ENCODE measurements around the gene GLB1L3. TPM values are rescaled to one million over a fixed set of nuclear protein-coding genes. Genes with fewer than 3 reads are reported as not detected.
"Not testable (repeated sequence)": the region's sequence is repeated elsewhere in the genome, so short reads cannot be mapped to it uniquely, and the experiment has no call there.

GLB1L3 gene
- total and polyA plus RNA-seq, 9 donors, result 0.04 to 0.26 (median 0.11) TPM; not detected in 3

DNA sequence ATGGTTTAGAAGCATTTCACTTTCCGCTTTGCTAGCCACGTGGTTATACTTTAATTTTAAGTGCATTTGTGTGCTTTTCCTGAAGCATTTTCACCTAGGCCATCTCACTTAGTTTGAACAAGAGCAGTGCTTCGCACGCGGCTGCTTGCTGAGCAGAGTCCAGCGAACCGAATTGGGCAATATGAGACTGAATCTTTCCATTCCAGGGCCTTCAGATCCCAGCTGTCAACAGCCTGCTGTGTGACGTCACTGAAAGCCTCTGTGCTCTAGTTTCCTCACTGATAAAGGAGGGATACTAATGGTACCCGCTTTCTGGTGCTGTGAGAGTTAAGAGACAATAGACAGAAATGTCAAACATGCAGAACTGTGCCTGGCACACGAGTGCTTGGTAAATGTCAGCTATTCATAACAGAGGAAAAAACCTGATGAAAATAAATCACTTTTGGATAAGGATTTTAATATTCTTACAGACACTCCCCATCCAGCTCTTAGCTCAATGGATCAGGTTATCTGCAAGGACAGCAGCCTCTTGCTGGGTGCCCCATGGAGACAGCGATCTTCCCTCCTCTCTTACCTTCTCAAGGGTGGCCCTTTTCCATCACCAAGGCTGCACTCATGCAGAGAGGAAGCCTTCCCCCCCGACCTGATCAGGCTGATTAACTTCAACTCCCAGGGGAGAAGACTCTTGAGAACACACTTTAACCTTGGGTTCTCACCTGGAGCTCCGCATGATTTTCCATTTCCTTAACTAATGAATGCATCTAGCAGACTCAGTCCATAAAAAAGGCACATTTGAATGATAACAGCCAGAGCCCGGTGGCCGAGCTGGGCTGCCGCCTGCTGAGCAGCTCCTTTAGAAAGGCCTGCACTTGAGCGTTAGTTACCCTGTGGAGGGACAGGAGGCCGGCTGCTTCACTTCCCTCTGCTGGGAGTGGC lies 3.5 kb upstream of the GLB1L3 start:
- Histone ChIP-seq H3K27me3 (ENCODE audit: control insufficient read depth, insufficient read depth, low read length) (peaks cover 62% of the 10 kb centered on the region), H3K27ac (ENCODE audit: low read length) (no peak overlapping the region), H3K36me3 (ENCODE audit: control insufficient read depth, insufficient read depth, low read length) (no peaks in the 10 kb centered on the region), H3K4me1 (ENCODE audit: control insufficient read depth, insufficient read depth, low read length) (peaks cover 15% of the 10 kb centered on the region), H3K9me3 (replicated peaks; ENCODE audit: control insufficient read depth, low read depth, low read length) (no peaks in the 10 kb centered on the region), H3K4me3 (ENCODE audit: low read length) (no peak overlapping the region)
- WGBS (ENCODE audit: insufficient coverage), result 14% methylated on average over 14 of the region's 18 CpGs
- DNase-seq, result peak; percentile 32

DNA sequence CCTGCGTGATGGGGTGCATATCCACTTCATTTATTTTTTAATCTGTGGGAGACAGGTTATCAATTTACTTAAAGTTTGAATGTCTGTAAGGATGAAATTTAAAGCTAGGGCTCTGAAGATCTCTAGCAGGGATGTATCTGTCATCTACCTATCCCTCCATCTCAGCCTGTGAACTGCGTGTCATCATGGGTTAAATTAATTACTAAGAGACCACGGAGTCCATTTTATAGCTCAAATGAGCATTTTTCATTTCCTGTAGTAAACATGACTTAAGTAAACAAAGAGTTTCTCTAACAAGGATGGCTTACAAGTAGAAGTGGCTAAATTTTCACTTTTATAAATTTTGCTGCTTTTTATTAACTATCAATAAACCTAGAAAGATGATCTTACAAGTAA lies 2.9 kb upstream of the GLB1L3 start:
- WGBS (ENCODE audit: insufficient coverage), result no CpG with 5 or more reads among the region's 3 CpGs
- no peak for DNase-seq
- Histone ChIP-seq H3K9me3 (replicated peaks; ENCODE audit: control insufficient read depth, low read depth, low read length) (no peaks in the 10 kb centered on the region), H3K4me3 (ENCODE audit: low read length) (no peak overlapping the region), H3K27ac (ENCODE audit: low read length) (no peak overlapping the region), H3K27me3 (ENCODE audit: control insufficient read depth, insufficient read depth, low read length) (peaks cover 68% of the 10 kb centered on the region), H3K36me3 (ENCODE audit: control insufficient read depth, insufficient read depth, low read length) (no peaks in the 10 kb centered on the region), H3K4me1 (ENCODE audit: control insufficient read depth, insufficient read depth, low read length) (peaks cover 15% of the 10 kb centered on the region)

DNA sequence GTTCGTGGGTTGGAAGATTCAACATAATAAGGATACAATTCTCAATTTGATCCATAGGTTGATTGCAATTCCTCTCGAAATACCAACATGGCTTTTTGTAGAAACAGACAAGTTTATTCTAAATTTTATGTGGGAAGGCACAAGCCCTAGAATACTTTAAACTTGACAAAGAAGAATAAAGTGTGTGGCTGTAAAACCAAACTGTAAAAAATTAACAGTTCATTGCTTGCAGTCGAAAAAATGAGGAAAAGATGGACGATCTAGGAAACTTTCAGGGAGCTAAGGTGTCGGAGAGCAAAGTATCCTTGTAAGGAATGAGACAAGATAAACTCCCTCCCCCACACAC lies 1.0 kb upstream of the GLB1L3 start:
- WGBS (ENCODE audit: insufficient coverage), result no CpG with 5 or more reads among the region's 5 CpGs

DNA sequence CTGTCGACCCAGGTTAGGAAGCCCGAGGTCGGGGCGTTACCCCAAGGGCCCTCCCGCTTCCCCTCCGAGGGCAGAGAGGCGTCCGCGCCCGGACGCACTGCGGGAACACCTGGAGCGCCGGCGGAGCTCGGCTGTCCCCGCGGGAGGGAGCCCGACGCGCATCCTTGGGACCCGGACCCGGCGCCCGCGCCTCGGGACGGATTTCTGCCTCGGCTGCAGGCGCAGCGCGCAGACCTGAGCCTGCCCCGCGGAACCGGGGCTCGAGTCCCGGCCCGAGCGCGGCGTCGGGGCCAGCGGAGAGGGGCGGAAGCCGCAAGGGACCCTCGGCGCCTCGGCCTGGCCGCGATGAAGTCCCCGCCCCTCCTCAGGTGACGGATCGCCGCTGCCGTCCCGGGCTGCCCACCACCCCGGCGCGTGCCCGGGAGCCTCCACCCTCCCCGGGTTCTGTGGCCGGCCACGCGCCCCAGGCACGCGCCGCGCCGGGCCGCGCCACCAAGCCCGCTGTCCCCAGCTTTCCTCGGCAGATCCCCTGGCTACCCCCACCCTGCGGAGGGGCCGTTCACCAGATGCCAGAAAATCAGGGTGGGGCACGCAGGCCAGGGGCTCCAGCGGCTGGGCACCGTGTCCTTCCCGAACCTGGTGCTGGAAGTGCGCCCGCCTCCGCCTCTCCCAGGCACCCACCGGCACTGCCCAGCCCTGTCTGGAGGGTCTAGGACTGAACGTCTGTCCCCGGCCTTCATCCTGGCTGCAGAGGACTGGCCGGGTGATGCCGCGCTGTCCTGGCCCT lies 410 bp downstream of the GLB1L3 start:
- H3K4me3 ChIP-seq (ENCODE audit: low read length), result peak overlapping the region; percentile 8
- H3K36me3 ChIP-seq (ENCODE audit: control insufficient read depth, insufficient read depth, low read length), result no peaks in the 10 kb centered on the region
- peaks cover 15% of the 10 kb centered on the region for H3K4me1 ChIP-seq (ENCODE audit: control insufficient read depth, insufficient read depth, low read length)
- no peaks in the 10 kb centered on the region for H3K9me3 ChIP-seq (replicated peaks; ENCODE audit: control insufficient read depth, low read depth, low read length)
- no peak for DNase-seq
- H3K27me3 ChIP-seq (ENCODE audit: control insufficient read depth, insufficient read depth, low read length), result peaks cover 64% of the 10 kb centered on the region
- H3K27ac ChIP-seq (ENCODE audit: low read length), result no peak overlapping the region
- WGBS (ENCODE audit: insufficient coverage), result under 1% methylated on average over 88 of the region's 88 CpGs

More for the DNA sequence above, 1.0 kb upstream of the GLB1L3 start:
- H3K27ac ChIP-seq (ENCODE audit: low read length), result no peak overlapping the region
- DNase-seq, result no peak
- no peaks in the 10 kb centered on the region for H3K9me3 ChIP-seq (replicated peaks; ENCODE audit: control insufficient read depth, low read depth, low read length)
- no peaks in the 10 kb centered on the region for H3K36me3 ChIP-seq (ENCODE audit: control insufficient read depth, insufficient read depth, low read length)
- peaks cover 71% of the 10 kb centered on the region for H3K27me3 ChIP-seq (ENCODE audit: control insufficient read depth, insufficient read depth, low read length)
- no peak overlapping the region for H3K4me3 ChIP-seq (ENCODE audit: low read length)
- H3K4me1 ChIP-seq (ENCODE audit: control insufficient read depth, insufficient read depth, low read length), result peaks cover 15% of the 10 kb centered on the region

DNA sequence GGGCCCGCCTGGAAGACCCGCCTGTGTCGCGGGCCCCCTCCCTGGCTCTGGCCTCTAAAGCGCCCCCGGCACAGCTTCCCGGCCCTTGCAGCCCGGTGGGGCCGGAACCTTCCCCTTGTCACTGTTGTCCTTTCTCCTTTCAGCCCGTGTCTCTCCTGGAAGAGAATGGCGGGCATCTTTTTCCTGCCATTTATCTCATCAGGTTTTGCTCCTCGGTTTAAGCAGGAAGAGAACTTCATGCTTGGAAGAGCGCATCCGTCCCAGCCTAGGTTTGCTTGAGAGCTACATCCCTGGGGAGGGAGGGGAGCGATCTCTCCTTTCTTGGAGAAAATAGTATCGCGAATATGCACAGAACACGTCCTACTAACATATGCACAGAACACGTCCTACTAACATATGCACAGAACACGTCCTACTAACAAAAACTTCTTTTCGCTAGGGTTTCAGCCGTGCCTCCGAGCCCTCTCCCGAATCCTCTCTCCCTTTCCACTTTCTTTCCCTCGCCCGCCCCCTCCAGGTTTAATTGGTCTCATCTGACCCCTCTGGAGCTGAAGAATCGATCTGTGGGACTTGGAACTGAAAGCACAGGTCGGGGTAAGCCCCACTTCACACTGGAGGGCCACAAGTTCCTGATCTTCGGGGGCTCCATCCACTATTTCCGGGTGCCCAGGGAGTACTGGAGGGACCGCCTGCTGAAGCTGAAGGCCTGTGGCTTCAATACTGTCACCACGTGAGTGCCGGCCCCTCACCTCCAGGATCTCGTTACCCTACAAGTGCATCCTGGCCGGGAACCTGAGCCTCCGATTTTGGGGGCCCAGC lies 1.2 kb downstream of the GLB1L3 start:
- WGBS (ENCODE audit: insufficient coverage), result 5% methylated on average over 29 of the region's 36 CpGs
- H3K27ac ChIP-seq (ENCODE audit: low read length), result no peak overlapping the region
- H3K36me3 ChIP-seq (ENCODE audit: control insufficient read depth, insufficient read depth, low read length), result no peaks in the 10 kb centered on the region
- peaks cover 60% of the 10 kb centered on the region for H3K27me3 ChIP-seq (ENCODE audit: control insufficient read depth, insufficient read depth, low read length)
- no peak overlapping the region for H3K4me3 ChIP-seq (ENCODE audit: low read length)
- no peaks in the 10 kb centered on the region for H3K9me3 ChIP-seq (replicated peaks; ENCODE audit: control insufficient read depth, low read depth, low read length)
- peaks cover 15% of the 10 kb centered on the region for H3K4me1 ChIP-seq (ENCODE audit: control insufficient read depth, insufficient read depth, low read length)
- no peak for DNase-seq

DNA sequence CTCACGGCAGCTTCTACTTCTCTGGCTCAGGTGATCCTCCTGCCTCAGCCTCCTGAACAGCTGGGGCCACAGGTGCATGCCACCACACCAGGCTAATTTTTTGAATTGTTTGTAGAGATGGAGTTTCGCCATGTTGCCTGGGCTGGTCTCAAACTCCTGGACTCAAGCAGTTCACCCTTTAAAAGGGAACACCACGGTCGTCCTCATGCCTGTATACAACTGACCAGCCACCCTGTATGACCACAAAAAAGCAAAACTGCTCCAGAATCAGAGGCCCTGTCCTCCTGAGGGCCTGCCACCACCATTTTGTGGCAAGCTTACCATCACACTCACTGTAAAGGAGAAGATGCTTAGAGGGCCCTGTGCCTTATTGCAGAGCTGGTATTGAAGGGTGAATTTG lies 2.2 kb downstream of the GLB1L3 start:
- no peak for DNase-seq
- peaks cover 15% of the 10 kb centered on the region for H3K4me1 ChIP-seq (ENCODE audit: control insufficient read depth, insufficient read depth, low read length)
- H3K9me3 ChIP-seq (replicated peaks; ENCODE audit: control insufficient read depth, low read depth, low read length), result no peaks in the 10 kb centered on the region
- H3K4me3 ChIP-seq (ENCODE audit: low read length), result no peak overlapping the region
- no peak overlapping the region for H3K27ac ChIP-seq (ENCODE audit: low read length)
- WGBS (ENCODE audit: insufficient coverage), result no CpG with 5 or more reads among the region's 4 CpGs
- H3K27me3 ChIP-seq (ENCODE audit: control insufficient read depth, insufficient read depth, low read length), result peaks cover 55% of the 10 kb centered on the region
- no peaks in the 10 kb centered on the region for H3K36me3 ChIP-seq (ENCODE audit: control insufficient read depth, insufficient read depth, low read length)

DNA sequence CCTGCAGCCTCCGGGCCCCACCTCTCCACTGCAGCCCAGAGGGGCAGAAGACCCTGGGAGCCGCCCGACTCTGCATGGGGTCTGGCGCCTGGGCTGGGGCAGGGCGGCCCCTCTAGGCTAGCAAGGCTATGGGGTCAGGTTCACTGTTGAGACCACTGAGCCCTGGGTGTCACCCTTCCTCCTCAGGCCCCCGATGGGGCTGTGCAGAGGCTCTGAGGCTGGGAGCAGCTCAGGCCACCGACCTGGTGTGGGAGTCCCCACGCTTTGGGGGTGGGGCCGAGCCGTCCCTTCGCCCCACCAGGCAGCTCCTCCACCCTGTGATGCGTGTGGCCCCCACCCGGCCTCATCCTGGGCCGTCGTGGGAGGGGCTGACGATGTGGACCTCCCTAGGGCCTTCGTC lies 5.5 kb downstream of the GLB1L3 start:
- WGBS (ENCODE audit: insufficient coverage), result no CpG with 5 or more reads among the region's 17 CpGs
- not testable (repeated sequence) for H3K4me3 ChIP-seq (ENCODE audit: low read length); H3K27ac ChIP-seq (ENCODE audit: low read length); H3K4me1 ChIP-seq (ENCODE audit: control insufficient read depth, insufficient read depth, low read length); DNase-seq; H3K9me3 ChIP-seq (replicated peaks; ENCODE audit: control insufficient read depth, low read depth, low read length); H3K36me3 ChIP-seq (ENCODE audit: control insufficient read depth, insufficient read depth, low read length)
- H3K27me3 ChIP-seq (ENCODE audit: control insufficient read depth, insufficient read depth, low read length), result peaks cover 36% of the 10 kb centered on the region

DNA sequence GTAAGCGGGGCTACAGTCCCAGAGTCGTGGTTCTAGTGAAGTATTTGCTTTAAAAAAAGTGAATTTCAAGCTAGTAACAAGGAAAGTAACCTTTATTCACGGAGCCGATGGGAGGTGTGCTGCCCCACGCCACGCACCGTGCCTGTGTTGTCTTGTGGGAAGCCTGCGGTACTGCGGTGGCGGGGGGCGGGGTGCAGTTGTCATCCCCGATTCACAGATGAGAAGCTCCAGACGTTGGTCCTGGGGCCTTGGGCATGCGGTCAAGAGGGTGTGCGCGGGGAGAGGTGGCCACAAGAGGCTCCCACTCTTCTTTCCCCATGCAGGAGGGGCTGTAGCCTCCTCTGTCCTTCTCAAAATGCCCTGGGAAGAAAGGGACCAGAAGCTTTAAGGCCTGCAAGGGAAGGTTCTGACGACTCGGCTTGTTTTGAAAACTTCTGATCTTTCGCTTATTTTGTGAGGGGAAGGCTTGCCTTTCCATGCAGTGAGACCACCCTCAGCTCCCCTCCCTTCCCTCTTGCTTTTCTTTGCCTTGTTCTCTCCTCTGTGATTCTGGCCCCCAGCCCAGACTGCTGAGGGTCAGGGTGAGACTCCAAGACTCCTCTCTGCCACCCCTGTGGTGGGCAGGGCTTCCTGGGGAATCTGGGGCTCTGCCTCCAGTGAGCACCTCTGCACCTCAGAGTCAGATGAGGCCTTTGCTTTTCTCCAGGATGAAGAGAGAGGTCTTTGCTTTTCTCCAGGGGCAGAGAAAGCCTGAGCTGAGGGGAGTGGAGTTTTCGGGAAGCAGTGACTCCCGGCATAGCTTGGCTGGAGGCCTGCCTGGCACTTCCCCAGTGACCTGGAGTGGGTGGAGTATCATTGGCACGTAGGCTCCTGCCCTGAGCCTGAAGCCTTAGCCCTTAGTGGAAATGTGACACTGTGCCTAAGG lies 6.2 kb downstream of the GLB1L3 start:
- WGBS (ENCODE audit: insufficient coverage), result 84% methylated on average over 16 of the region's 22 CpGs
- peaks cover 28% of the 10 kb centered on the region for H3K27me3 ChIP-seq (ENCODE audit: control insufficient read depth, insufficient read depth, low read length)
- DNase-seq, result no peak

DNA sequence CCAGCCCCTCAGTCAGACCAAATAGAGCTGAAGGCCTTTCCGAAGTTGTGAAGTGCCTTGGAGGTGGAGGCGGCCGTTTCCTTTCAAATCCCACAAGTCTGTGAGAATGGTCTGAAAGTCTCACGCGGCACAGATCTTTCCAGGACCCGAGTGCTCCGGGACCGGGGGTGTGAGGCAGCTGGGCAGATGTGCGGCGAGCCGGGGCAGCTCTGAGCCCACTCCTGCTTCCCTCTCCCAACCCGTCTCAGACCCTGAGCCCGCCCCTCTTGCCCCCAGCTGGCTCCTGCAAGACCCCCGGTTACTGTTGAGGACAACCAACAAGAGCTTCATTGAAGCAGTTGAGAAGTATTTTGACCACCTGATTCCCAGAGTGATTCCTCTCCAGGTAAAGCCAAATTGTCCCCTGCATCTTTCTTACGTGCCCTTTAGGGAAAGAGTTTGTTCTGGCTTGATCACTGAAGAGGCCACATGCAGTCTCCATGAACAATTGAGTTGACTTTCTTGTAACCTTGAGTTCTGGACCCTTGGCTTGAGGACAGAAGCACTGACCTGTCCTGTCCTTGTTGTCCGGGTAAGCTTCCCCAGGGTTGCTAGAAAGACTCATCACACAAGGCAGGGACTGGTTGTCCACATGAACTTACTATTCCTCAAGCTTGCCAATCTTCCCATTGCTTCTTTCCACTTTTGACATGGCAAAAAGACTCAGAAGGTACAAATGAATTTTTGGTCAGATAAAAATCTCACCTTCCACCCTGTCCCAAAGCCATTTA lies 7.5 kb downstream of the GLB1L3 start:
- WGBS (ENCODE audit: insufficient coverage), result 64% methylated on average over 16 of the region's 16 CpGs
- H3K4me3 ChIP-seq (ENCODE audit: low read length), result no peak overlapping the region
- H3K9me3 ChIP-seq (replicated peaks; ENCODE audit: control insufficient read depth, low read depth, low read length), result no peaks in the 10 kb centered on the region
- H3K27me3 ChIP-seq (ENCODE audit: control insufficient read depth, insufficient read depth, low read length), result peaks cover 16% of the 10 kb centered on the region
- no peak for DNase-seq
- H3K4me1 ChIP-seq (ENCODE audit: control insufficient read depth, insufficient read depth, low read length), result no peaks in the 10 kb centered on the region
- no peaks in the 10 kb centered on the region for H3K36me3 ChIP-seq (ENCODE audit: control insufficient read depth, insufficient read depth, low read length)
- H3K27ac ChIP-seq (ENCODE audit: low read length), result no peak overlapping the region

More for the DNA sequence above, 6.2 kb downstream of the GLB1L3 start:
- H3K36me3 ChIP-seq (ENCODE audit: control insufficient read depth, insufficient read depth, low read length), result no peaks in the 10 kb centered on the region
- H3K9me3 ChIP-seq (replicated peaks; ENCODE audit: control insufficient read depth, low read depth, low read length), result no peaks in the 10 kb centered on the region
- no peaks in the 10 kb centered on the region for H3K4me1 ChIP-seq (ENCODE audit: control insufficient read depth, insufficient read depth, low read length)
- H3K27ac ChIP-seq (ENCODE audit: low read length), result no peak overlapping the region
- H3K4me3 ChIP-seq (ENCODE audit: low read length), result no peak overlapping the region
